MM.1S (cell line): ENCODE results near the gene CFAP300.

Source experiments
- DNase-seq: peaks from one replicate; pipeline ENCODE4 v3.0.0-alpha.2; 2015
- H2AFZ ChIP-seq: fragments of 300-600 bp; sonication (generic); 2 replicates; pipeline ENCODE4 v1.6.0; 2016; ENCODE audit warnings: antibody characterized with exemption, low read length
- H3F3A ChIP-seq: fragments of 300-600 bp; sonication (generic); 2 replicates; pipeline ENCODE4 v1.6.1; 2016; ENCODE audit warnings: mild to moderate bottlenecking, antibody characterized with exemption, low read length, moderate library complexity, mixed read lengths; ENCODE audit not compliant: insufficient read depth
- H3K27ac ChIP-seq: fragments of 300-600 bp; sonication (generic); 2 replicates; pipeline ENCODE4 v1.5.1; 2016; ENCODE audit warnings: mild to moderate bottlenecking, low read length
- H3K27me3 ChIP-seq: fragments of 300-600 bp; sonication (generic); replicated peaks from 2 replicates; pipeline ENCODE4 v1.6.0; 2016; ENCODE audit warnings: low read length; ENCODE audit not compliant: insufficient read depth
- H3K36me3 ChIP-seq: fragments of 300-600 bp; sonication (generic); replicated peaks from 2 replicates; pipeline ENCODE4 v1.6.1; 2016; ENCODE audit warnings: mild to moderate bottlenecking, low read length, mixed read lengths; ENCODE audit not compliant: insufficient read depth
- H3K4me1 ChIP-seq: fragments of 300-600 bp; sonication (generic); 2 replicates; pipeline ENCODE4 v1.6.1; 2016; ENCODE audit warnings: low read length, mixed read lengths
- H3K4me2 ChIP-seq: fragments of 300-600 bp; sonication (generic); 2 replicates; pipeline ENCODE4 v1.6.0; 2016; ENCODE audit warnings: low read depth, low read length
- H3K4me3 ChIP-seq: fragments of 300-600 bp; sonication (generic); 2 replicates; pipeline ENCODE4 v1.5.1; 2016; ENCODE audit warnings: low read length, mixed read lengths
- H3K79me2 ChIP-seq: fragments of 300-600 bp; sonication (generic); 2 replicates; pipeline ENCODE4 v1.6.1; 2016; ENCODE audit warnings: mixed run types, low read length, mixed read lengths
- H3K9ac ChIP-seq: fragments of 300-600 bp; sonication (generic); 2 replicates; pipeline ENCODE4 v1.6.1; 2016; ENCODE audit warnings: low read length, mixed read lengths
- H3K9me2 ChIP-seq: fragments of 300-600 bp; sonication (generic); replicated peaks from 2 replicates; pipeline ENCODE4 v1.6.1; 2016; ENCODE audit warnings: mild to moderate bottlenecking, low read length, mixed read lengths; ENCODE audit not compliant: insufficient read depth
- H3K9me3 ChIP-seq: fragments of 300-600 bp; sonication (generic); replicated peaks from 2 replicates; pipeline ENCODE4 v1.6.1; 2016; ENCODE audit warnings: mild to moderate bottlenecking, low read length, mixed read lengths; ENCODE audit not compliant: insufficient read depth
- H4K20me1 ChIP-seq: fragments of 300-600 bp; sonication (generic); 2 replicates; pipeline ENCODE4 v1.6.1; 2016; ENCODE audit warnings: mild to moderate bottlenecking, low read length, moderate library complexity, mixed read lengths; ENCODE audit not compliant: insufficient read depth
- EZH2 ChIP-seq: fragments of 300-600 bp; sonication (generic); optimal IDR thresholded peaks from 2 replicates; pipeline ENCODE3; 2017; ENCODE audit warnings: low read depth, mild to moderate bottlenecking, antibody characterized with exemption, low read length, mixed read lengths
- EZH2phosphoT487 ChIP-seq: fragments of 300-600 bp; sonication (generic); IDR thresholded peaks from 2 replicates; pipeline ENCODE4 v1.6.1; 2018; ENCODE audit warnings: antibody characterized with exemption, low read length
- TF ChIP-seq, protein P1 (sequence below): fragments of 300-600 bp; sonication (generic); IDR thresholded peaks from 2 replicates; pipeline ENCODE4 v1.5.1; 2016; ENCODE audit warnings: antibody characterized with exemption, low read length, mixed read lengths

The CFAP300 gene

DNA sequence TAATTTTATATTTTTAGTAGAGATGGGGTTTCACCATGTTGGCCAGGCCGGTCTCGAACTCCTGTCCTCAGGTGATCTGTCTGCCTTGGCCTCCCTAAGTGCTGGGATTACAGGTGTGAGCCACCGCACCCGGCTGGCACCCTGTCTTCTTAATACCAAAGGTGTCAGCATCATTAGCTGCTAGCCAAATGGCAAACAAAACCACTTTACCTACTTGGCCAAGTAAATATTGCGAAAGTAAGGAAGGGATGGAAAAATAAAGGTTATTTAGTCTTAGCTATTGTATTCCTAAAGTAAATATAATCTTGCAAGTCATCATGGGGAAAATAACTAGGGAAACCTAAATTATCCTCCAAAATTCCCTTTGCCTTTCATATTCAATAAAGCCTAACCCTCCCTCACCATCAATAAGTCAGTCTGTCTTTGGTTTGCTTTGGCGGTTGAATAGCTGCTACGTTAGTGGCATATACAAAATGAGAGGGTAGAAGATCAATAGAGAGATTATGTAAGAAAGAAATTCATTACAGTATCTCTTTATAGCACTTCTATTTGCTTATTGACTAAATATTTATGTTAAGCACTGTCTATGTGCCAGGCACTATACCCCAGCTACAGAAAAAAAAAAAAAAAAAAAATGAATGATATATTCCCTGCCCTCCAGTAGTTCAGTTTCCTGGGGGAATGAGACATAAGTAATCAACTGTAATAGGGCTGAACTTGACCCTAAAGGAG lies 40.2 kb upstream of the CFAP300 start:
- Histone ChIP-seq H3K79me2 (no peaks in the 10 kb centered on the region), H3K4me1 (peaks cover 12% of the 10 kb centered on the region), H3K27me3 (no peaks in the 10 kb centered on the region), H3K9me2 (no peaks in the 10 kb centered on the region), H3K9ac (no peak overlapping the region), H3K9me3 (no peaks in the 10 kb centered on the region), H3K4me2 (no peak overlapping the region), H3K4me3 (no peak overlapping the region), H3K36me3 (no peaks in the 10 kb centered on the region), H3K27ac (no peak overlapping the region), H3F3A (no peaks in the 10 kb centered on the region), H2AFZ (no peak overlapping the region), H4K20me1 (no peaks in the 10 kb centered on the region)
- DNase-seq = no peak
- TF ChIP-seq EZH2 (no peak), EZH2phosphoT487 (no peak)
- TF ChIP-seq, protein P1, sequence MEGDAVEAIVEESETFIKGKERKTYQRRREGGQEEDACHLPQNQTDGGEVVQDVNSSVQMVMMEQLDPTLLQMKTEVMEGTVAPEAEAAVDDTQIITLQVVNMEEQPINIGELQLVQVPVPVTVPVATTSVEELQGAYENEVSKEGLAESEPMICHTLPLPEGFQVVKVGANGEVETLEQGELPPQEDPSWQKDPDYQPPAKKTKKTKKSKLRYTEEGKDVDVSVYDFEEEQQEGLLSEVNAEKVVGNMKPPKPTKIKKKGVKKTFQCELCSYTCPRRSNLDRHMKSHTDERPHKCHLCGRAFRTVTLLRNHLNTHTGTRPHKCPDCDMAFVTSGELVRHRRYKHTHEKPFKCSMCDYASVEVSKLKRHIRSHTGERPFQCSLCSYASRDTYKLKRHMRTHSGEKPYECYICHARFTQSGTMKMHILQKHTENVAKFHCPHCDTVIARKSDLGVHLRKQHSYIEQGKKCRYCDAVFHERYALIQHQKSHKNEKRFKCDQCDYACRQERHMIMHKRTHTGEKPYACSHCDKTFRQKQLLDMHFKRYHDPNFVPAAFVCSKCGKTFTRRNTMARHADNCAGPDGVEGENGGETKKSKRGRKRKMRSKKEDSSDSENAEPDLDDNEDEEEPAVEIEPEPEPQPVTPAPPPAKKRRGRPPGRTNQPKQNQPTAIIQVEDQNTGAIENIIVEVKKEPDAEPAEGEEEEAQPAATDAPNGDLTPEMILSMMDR = no peak

DNA sequence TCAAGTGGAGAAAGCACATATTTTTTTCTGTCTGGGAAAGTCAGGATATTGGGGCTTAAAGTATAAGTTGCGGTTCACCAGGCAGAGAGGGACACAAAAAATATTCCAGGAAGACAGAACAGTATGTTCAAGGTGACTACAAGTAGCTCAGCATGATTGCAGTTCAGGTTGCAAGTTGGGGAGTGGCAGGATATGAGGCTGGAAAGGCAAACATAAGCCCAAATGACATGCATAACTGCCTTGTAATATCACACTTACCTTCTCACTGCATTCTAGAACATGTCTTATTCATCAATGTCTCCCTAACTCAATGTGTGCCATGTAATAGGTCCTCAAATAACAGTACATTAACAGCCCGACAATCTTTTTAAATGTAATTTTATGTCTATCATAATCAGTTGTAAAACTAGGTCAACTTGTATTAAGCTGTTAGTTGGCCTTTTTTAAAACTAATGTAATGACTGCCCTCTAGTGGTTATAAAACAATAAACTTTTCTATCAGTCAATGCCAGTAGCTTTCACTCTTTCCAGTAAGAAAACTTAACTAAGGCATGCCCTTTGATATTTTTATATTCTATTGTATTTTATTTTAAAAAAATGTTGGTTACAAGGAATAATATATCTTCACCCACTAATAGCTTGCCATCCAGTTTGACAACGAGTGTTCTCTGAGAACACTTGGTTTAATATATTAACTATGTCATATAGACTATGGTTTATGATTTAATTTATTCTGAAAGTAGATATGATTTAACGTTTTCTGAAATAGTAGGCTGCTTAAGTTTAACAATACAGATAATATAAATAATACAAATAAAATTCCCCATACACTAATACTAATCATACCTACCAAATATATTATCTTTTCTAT lies 39.4 kb upstream of the CFAP300 start:
- Histone ChIP-seq H3F3A (no peaks in the 10 kb centered on the region), H3K4me2 (no peak overlapping the region), H3K27ac (no peak overlapping the region), H3K4me1 (peaks cover 12% of the 10 kb centered on the region), H3K79me2 (no peaks in the 10 kb centered on the region), H3K9me3 (no peaks in the 10 kb centered on the region), H3K27me3 (no peaks in the 10 kb centered on the region), H4K20me1 (no peaks in the 10 kb centered on the region), H2AFZ (no peak overlapping the region), H3K9me2 (no peaks in the 10 kb centered on the region), H3K36me3 (no peaks in the 10 kb centered on the region), H3K4me3 (no peak overlapping the region), H3K9ac (no peak overlapping the region)
- no peak for TF ChIP-seq EZH2
- TF ChIP-seq, protein P1 = peak; percentile 46
- DNase-seq = peak; percentile 72

DNA sequence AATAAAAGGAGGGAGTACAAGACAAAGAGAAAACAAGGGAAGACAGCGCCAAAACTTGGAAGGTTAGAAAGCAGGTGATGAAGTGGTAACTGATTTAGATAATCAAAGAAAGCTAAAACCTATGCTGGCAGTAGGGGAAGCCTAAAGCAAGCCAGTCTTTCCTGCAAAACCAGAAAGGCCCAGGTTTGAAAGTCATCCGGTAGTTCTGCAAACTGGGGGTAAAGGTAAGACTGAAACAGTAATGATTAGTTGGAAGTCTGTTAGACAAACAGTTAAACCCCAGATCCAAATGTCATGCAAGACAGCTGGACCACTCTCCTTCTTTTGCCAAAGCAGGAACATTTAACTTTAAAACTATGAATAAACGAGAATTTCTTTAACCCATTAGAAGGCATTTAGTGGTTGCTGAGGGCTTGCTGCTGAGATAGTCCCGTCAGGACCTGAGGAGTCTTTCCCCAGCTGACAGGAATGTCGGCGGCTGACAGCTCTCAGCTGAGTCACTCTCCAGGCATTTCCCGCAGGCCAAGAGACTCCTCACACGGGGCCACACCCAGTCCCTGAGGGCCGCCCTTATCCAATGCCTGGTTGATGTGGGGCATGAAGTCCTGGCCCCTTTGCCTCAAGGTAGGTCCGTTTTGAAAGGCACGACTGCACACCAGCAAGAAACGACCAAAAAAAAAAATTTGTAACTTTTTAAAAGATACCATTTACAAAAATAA lies 36.3 kb upstream of the CFAP300 start:
- H3K4me3 ChIP-seq = no peak overlapping the region
- H3K4me1 ChIP-seq = no peaks in the 10 kb centered on the region
- no peak overlapping the region for H2AFZ ChIP-seq
- H3K9me3 ChIP-seq = no peaks in the 10 kb centered on the region
- H3K27ac ChIP-seq = no peak overlapping the region
- TF ChIP-seq EZH2 (no peak), EZH2phosphoT487 (no peak)
- TF ChIP-seq, protein P1 = no peak
- H3K4me2 ChIP-seq = no peak overlapping the region
- no peaks in the 10 kb centered on the region for H3K27me3 ChIP-seq
- no peak overlapping the region for H3K9ac ChIP-seq
- DNase-seq = no peak
- H4K20me1 ChIP-seq = no peaks in the 10 kb centered on the region
- no peaks in the 10 kb centered on the region for H3F3A ChIP-seq
- H3K36me3 ChIP-seq = no peaks in the 10 kb centered on the region
- no peaks in the 10 kb centered on the region for H3K9me2 ChIP-seq
- no peaks in the 10 kb centered on the region for H3K79me2 ChIP-seq
